K562 treated with DMSO at 1 percent for 24 hours (cell line): ENCODE measurements around the gene MYCN. TPM values are rescaled to one million over a fixed set of nuclear protein-coding genes. Genes with fewer than 3 reads are reported as not detected.

Experiments used
- total RNA-seq: library from RNA; unstranded; fragments of 300-600 nt; gene quantifications from 2 replicates; pipeline ENCODE4 v1.2.3, GENCODE V29; 2022; ENCODE audit warnings: low read depth; ENCODE audit not compliant: insufficient read depth

MYCN gene
- not detected in 2 replicates for total RNA-seq

DNA sequence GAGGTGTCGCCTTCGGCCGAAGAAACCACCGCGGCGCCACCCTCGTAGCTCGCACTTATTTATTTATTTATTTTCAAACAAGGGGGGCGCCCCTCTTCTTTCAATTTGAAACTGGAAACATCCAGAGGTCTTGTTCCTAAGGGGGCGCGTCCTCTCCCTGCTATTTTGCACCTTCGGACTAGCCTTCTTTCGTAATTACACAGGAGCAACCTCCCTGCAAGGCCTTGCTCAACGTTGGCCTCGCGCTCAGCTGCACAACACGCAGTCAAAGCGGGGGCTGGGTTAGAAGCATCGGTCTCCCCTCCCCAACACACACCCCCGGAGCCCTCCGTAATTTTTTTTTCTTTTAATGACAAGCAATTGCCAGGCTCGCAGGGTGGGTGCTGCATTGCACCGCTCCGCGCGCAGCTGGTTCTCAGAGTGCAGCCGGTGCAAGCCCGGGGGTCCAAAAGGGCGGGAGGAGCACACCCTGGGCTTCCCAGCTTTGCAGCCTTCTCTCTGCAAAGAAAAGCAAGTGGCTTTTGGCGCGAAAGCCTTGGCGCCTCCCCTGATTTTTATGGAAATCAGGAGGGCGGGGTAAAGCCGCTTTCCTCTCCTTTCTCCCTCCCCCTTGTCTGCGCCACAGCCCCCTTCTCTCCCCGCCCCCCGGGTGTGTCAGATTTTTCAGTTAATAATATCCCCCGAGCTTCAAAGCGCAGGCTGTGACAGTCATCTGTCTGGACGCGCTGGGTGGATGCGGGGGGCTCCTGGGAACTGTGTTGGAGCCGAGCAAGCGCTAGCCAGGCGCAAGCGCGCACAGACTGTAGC is at the start of gene MYCN:
MYCN (plus strand) TSS at position 697 of the 807 bp plus-strand sequence. CDS start 1,515 bp downstream, outside the sequence.

